HG03432 (cell line): ENCODE measurements around the gene CCR6.

ENCODE experiments used
- ATAC-seq: cut with Tn5 transposase; IDR thresholded peaks from one replicate; pipeline ENCODE4 v1.9.1; 2021; ENCODE audit warnings: mild to moderate bottlenecking, moderate library complexity; ENCODE audit not compliant: unreplicated experiment

CCR6 gene

GRCh38 chr6:167119670-167120582 is 3.0 kb upstream of the CCR6 start:
- no peak for ATAC-seq

DNA sequence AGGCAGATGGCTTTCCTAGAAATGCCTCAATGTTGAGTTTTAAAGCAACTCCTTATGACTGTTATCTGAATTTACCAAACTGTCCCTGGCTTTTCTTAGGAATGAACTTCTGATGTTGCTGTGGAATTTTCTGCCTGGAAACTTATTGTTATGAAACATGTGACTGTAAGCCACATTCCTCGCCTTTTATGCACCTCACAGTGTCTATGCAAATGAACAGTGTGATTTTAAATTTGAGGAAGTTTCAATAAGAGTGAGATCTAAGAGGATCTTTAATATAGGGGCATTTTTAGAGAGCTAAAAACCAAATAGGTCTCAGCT is 2.4 kb upstream of the CCR6 start:
- ATAC-seq: no peak

DNA sequence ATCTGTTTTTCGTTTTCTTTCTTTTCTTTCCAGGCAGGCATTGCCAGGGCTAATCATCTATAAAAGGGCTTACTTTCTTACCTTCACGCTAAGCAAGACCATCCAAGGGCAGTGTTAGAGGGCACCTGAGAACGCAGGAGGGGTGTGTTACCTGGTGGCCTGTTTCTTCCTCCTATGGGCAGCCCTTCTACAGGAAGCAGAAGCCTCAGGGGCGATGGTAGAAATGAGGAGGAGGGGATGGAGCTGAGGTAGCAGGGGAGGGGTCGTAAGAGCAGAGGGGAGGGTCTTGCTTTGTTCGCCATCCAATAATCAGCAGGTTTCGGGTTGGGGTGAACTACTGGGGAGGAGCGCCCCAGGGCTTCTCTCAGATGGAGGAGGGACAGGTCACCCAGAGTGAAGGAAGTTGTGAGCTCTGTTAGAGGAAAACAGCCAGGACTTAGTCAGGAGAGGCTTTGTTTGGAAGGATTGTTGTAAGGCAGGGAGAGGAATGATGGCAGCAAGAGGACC is 1.5 kb upstream of the CCR6 start:
- ATAC-seq: no peak

- ATAC-seq: peak; percentile 41
These were observed 662 bp upstream of the CCR6 start for GRCh38 chr6:167122041-167122826.

DNA sequence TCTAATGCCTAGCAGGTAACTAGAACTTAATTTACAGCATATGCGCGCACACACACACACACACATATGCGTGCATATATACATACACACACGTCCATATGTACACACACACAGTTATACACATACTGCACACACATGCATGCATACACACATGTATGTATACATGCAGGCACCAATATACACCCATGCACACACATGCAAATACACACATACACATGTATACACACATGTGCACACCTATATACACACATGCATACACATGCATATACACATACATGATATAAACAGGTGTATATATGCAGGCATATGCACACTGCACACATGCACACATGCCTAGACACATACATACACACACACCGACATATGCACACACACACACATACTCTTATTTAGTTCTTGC is 1.9 kb downstream of the CCR6 start:
- no peak for ATAC-seq

DNA sequence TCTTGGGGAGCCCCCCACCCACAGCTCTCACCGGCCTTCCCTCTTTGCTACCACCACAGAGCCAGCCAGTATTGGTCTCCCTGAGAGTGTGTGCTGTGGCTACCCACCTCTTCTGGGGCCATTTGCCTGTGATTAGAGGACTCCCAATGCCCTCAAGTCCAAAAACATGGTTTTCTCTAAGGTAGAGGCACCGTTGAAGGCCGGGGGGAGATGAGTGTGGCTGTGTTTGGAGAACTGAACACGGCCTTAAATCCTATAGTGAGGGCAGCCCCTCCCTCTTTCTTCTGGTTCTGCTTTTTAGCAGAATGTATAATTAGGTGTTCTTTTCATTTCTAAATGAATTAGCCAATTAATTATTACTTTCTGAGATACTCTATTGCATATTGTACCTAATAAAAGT is 2.5 kb downstream of the CCR6 start:
- no peak for ATAC-seq

- no peak for ATAC-seq
These were observed 3.0 kb downstream of the CCR6 start for GRCh38 chr6:167125855-167126349.

DNA sequence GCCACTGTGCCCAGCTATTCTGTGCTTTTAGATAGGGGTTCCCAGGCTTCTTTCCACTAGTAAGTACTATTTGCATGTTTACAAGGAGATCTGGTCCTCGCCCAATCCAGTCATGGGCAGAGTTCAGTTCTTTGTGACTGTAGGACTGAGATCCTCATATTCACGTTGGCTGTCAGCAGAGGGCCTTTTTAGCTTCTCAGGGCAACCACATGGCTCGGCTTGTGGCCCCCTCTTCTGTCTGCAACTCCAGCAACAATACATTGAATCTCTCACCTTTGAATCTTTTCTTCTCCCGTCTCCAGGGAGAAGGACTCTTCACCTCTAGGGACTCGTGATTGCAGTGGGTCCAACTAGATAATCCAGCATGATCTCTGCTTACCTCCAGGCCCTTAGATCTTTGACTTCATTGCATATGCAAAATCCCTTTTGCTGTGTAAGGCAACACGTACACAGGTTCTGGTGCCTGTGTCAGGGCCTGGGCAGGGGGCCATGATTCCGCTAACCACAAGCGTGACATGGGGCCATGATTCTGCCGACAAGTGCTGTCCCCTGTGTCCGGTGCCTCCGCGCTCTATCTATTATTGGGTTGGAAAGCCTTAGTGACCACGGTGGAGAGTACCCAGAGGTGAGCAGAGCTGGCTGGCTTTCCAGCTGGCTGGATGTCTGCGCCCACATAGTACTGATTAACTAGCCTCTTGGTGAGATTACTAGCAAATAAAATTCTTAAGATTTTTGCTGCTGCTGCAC is 5.1 kb downstream of the CCR6 start:
- no peak for ATAC-seq

GRCh38 chr6:167129159-167129558 is 6.3 kb downstream of the CCR6 start:
- no peak for ATAC-seq

DNA sequence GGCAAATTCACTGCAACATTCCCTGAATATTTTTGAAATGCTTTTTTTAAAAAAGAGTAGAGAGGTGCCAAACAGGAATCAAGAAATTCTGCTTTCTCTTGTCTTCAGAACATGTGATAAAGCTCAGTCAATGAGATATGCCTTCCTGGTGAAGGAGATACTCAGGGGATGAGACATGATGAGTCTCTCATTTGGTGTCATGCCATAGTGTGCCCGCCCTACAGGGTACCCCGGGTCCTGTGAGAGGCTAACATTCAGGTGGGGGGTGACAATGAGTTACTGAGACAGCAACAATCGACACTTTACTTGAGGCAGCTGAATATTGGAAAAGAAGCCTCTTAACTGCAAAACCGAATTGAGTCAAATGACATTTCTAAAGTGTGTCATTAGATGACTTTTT is 6.7 kb downstream of the CCR6 start:
- no peak for ATAC-seq

DNA sequence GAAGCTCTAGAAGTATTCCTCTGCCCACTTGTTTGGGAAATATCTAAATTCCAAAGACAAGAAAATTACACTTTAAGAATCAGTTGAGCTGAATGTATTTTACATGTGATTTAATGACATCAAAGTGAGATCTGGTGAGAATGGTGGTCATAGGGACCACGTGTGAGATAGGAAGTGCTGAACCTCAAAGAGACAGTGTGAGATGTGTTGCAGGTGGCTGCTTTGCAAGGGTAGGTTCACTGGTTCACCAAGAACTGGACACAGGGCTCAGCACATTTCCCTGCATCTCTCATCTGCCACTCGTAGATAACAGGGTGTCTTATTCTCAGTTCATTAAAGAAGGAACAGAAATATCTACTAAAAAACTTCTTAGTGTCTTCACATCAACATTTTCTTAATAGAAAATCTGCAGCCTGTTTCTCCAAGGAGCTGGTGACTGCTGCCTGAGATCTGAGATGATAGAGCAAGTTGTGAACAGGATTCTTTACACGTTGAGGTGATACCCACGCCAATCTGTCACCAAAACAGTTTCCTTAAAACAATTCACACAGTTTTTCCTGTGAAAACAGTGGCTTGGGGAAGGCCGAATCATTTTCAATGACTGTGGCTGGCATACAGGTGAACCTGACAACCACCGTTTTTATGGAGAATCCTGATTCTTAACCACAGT is 7.2 kb downstream of the CCR6 start:
- ATAC-seq: peak; percentile 73

- ATAC-seq: no peak
These were observed 8.1 kb downstream of the CCR6 start for GRCh38 chr6:167130712-167131684.

- no peak for ATAC-seq
These were observed 11.8 kb downstream of the CCR6 start for GRCh38 chr6:167134448-167135328.

- ATAC-seq: no peak
These were observed 13.5 kb downstream of the CCR6 start for GRCh38 chr6:167136376-167136775.

- no peak for ATAC-seq
These were observed 14.2 kb downstream of the CCR6 start for GRCh38 chr6:167137081-167137480.

GRCh38 chr6:167137881-167138280 is 15.0 kb downstream of the CCR6 start:
- ATAC-seq: no peak

- no peak for ATAC-seq
These were observed 16.9 kb downstream of the CCR6 start for GRCh38 chr6:167139761-167140160.
